SKM-1 treated with dmso at 0.1 percent for 144 hours (cell line): ENCODE results near the gene ABCA12.

ENCODE experiments used
- DNase-seq: peaks from one replicate; lab custom pipeline; 2025; ENCODE audit not compliant: unreplicated experiment; lab: John Stamatoyannopoulos, UW

ABCA12 gene

GRCh38 chr2:215137329-215137686 is 1.1 kb downstream of the ABCA12 start:
- no peak for DNase-seq

GRCh38 chr2:215136669-215137328 is 1.6 kb downstream of the ABCA12 start:
- no peak for DNase-seq

- no peak for DNase-seq
Observed at GRCh38 chr2:215120401-215120800, 18.0 kb downstream of the ABCA12 start.

GRCh38 chr2:215119847-215120246 is 18.6 kb downstream of the ABCA12 start:
- no peak for DNase-seq

- DNase-seq, result no peak
Observed at GRCh38 chr2:215110918-215111317, 27.5 kb downstream of the ABCA12 start.

- DNase-seq, result no peak
Observed at GRCh38 chr2:215107216-215108056, 31.0 kb downstream of the ABCA12 start.

- no peak for DNase-seq
Observed at GRCh38 chr2:215105607-215106354, 32.6 kb downstream of the ABCA12 start.

GRCh38 chr2:215104226-215104625 is 34.2 kb downstream of the ABCA12 start:
- DNase-seq, result no peak

GRCh38 chr2:215098875-215099274 is 39.6 kb downstream of the ABCA12 start:
- DNase-seq, result no peak

GRCh38 chr2:215084080-215084479 is 54.3 kb downstream of the ABCA12 start:
- no peak for DNase-seq

- no peak for DNase-seq
Observed at GRCh38 chr2:215083146-215083545, 55.3 kb downstream of the ABCA12 start.

- no peak for DNase-seq
Observed at GRCh38 chr2:215082446-215082845, 56.0 kb downstream of the ABCA12 start.

- no peak for DNase-seq
Observed at GRCh38 chr2:215080545-215080944, 57.9 kb downstream of the ABCA12 start.

GRCh38 chr2:215071676-215072075 is 66.8 kb downstream of the ABCA12 start:
- DNase-seq, result no peak

- DNase-seq, result no peak
Observed at GRCh38 chr2:215068399-215068798, 70.0 kb downstream of the ABCA12 start.

GRCh38 chr2:215066124-215066523 is 72.3 kb downstream of the ABCA12 start:
- DNase-seq, result no peak

- DNase-seq, result no peak
Observed at GRCh38 chr2:215063526-215063925, 74.9 kb downstream of the ABCA12 start.

- no peak for DNase-seq
Observed at GRCh38 chr2:215060861-215061536, 77.4 kb downstream of the ABCA12 start.

GRCh38 chr2:215059724-215060123 is 78.7 kb downstream of the ABCA12 start:
- DNase-seq, result no peak

- DNase-seq, result no peak
Observed at GRCh38 chr2:215055891-215056290, 82.5 kb downstream of the ABCA12 start.

GRCh38 chr2:215052810-215053209 is 85.6 kb downstream of the ABCA12 start:
- DNase-seq, result no peak
